Immature natural killer cell (primary cell): ENCODE data around the gene DEPDC4. TPM values are rescaled to one million over a fixed set of nuclear protein-coding genes. Genes with fewer than 3 reads are reported as not detected.
A peak's percentile ranks its signal among the peaks of the same experiment; 100 is the strongest.
"Not testable (repeated sequence)": the region's sequence is repeated elsewhere in the genome, so short reads cannot be mapped to it uniquely, and the experiment has no call there.

Experiments
- DNase-seq, 3 donors: peaks; one replicate each; pipeline ENCODE4 v3.0.0; 2022; ENCODE audit warnings: mixed read lengths in 1 of 3
- H3K27ac Mint-ChIP-seq, 6 donors: one replicate each; pipeline ENCODE4 v1.8.0; 2020; ENCODE audit warnings: mixed read lengths in 6 of 6, mild to moderate bottlenecking in 5 of 6, inconsistent platforms in 4 of 6, moderate library complexity in 3 of 6
- H3K27me3 Mint-ChIP-seq, 3 donors: one replicate each; pipeline ENCODE4 v1.8.0; 2020 to 2021; ENCODE audit warnings: low read depth in 3 of 3, mild to moderate bottlenecking in 3 of 3, mixed read lengths in 3 of 3, moderate library complexity in 3 of 3, inconsistent platforms in 1 of 3
- H3K36me3 Mint-ChIP-seq, 3 donors: one replicate each; pipeline ENCODE4 v1.8.0; 2020; ENCODE audit warnings: mixed read lengths in 3 of 3, inconsistent platforms in 2 of 3, mild to moderate bottlenecking in 2 of 3
- H3K4me1 Mint-ChIP-seq, 2 donors: one replicate each; pipeline ENCODE4 v1.8.0; 2020; ENCODE audit warnings: inconsistent platforms in 2 of 2, mild to moderate bottlenecking in 2 of 2, mixed read lengths in 2 of 2, moderate library complexity in 1 of 2
- H3K4me3 Mint-ChIP-seq, 5 donors: one replicate each; pipeline ENCODE4 v1.8.0; 2020; ENCODE audit warnings: mild to moderate bottlenecking in 5 of 5, mixed read lengths in 5 of 5, inconsistent platforms in 3 of 5, moderate library complexity in 3 of 5
- H3K9me3 Mint-ChIP-seq, 6 donors: one replicate each; pipeline ENCODE4 v1.8.0; 2020; ENCODE audit warnings: mild to moderate bottlenecking in 6 of 6, mixed read lengths in 6 of 6, inconsistent platforms in 4 of 6, moderate library complexity in 3 of 6
- polyA plus RNA-seq, 3 donors: library from polyadenylated mRNA; unstranded; fragments of 300-500 nt; fragmentation: Illumina TruSeq; gene quantifications; one replicate each; pipeline ENCODE4 v1.2.3, GENCODE V29; 2021

The DEPDC4 gene
- polyA plus RNA-seq = under 1 TPM in 1 of 3 donors, not detected in 2; 0.29 TPM

GRCh38 chr12:100266835-100267602, at the start of gene DEPDC4, which contains the start of gene SCYL2:
Gene DEPDC4 (minus strand): TSS chr12:100267079. CDS start chr12:100267076, 3 bp downstream.
Gene SCYL2 (plus strand): TSS chr12:100267177. CDS start chr12:100282971, 15,794 bp downstream.
- no peaks in the 10 kb centered on the region for H3K9me3 Mint-ChIP-seq
- peak; percentile 95 to 96 (median 96) for DNase-seq
- no peaks in the 10 kb centered on the region for H3K36me3 Mint-ChIP-seq
- H3K27ac Mint-ChIP-seq = peak within 1 kb of the TSS; percentile 93 to 100 (median 98)
- H3K4me3 Mint-ChIP-seq = peak within 1 kb of the TSS; percentile 97 to 100 (median 99)
- H3K27me3 Mint-ChIP-seq = peaks cover 4 to 7% (median 5%) of the 10 kb centered on the region in 3 donors
- H3K4me1 Mint-ChIP-seq = peaks cover 34 to 55% of the 10 kb centered on the region in 2 donors

GRCh38 chr12:100311317-100311716, 44.4 kb upstream of the DEPDC4 start:
- H3K4me3 Mint-ChIP-seq = no peak overlapping the region
- DNase-seq = no peak
- peaks cover 0 to 1% (median 0%) of the 10 kb centered on the region in 6 donors for H3K9me3 Mint-ChIP-seq
- no peaks in the 10 kb centered on the region for H3K27me3 Mint-ChIP-seq
- no peaks in the 10 kb centered on the region for H3K4me1 Mint-ChIP-seq
- peaks cover 15 to 29% (median 20%) of the 10 kb centered on the region in 3 donors for H3K36me3 Mint-ChIP-seq
- H3K27ac Mint-ChIP-seq = no peak overlapping the region

DNA sequence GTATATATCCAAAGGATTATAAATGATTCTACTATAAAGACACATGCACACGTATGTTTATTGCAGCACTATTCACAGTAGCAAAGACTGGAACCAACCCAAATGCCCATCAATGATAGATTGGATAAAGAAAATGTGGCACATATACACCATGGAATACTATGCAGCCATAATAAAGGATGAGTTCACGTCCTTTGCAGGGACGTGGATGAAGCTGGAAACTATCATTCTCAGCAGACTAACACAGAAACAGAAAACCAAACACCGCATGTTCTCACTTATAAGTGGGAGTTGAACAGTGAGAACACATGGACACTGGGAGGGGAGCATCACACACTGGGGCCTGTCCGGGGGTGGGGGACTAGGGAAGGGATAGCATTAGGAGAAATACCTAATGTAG, 41.3 kb upstream of the DEPDC4 start:
- not testable (repeated sequence) for H3K4me3 Mint-ChIP-seq, DNase-seq, H3K27ac Mint-ChIP-seq, H3K27me3 Mint-ChIP-seq, H3K9me3 Mint-ChIP-seq
- H3K36me3 Mint-ChIP-seq = peaks cover 27 to 36% (median 29%) of the 10 kb centered on the region in 3 donors
- peaks cover 19 to 21% of the 10 kb centered on the region in 2 donors for H3K4me1 Mint-ChIP-seq

GRCh38 chr12:100304334-100304733, 37.5 kb upstream of the DEPDC4 start:
- not testable (repeated sequence) for DNase-seq, H3K27me3 Mint-ChIP-seq, H3K9me3 Mint-ChIP-seq
- H3K4me3 Mint-ChIP-seq = peak overlapping the region; percentile 50 to 76 (median 67)
- H3K27ac Mint-ChIP-seq = peak overlapping the region; percentile 61 to 86 (median 76)
- H3K36me3 Mint-ChIP-seq = peaks cover 40 to 57% (median 55%) of the 10 kb centered on the region in 3 donors
- peaks cover 33 to 42% of the 10 kb centered on the region in 2 donors for H3K4me1 Mint-ChIP-seq

DNA sequence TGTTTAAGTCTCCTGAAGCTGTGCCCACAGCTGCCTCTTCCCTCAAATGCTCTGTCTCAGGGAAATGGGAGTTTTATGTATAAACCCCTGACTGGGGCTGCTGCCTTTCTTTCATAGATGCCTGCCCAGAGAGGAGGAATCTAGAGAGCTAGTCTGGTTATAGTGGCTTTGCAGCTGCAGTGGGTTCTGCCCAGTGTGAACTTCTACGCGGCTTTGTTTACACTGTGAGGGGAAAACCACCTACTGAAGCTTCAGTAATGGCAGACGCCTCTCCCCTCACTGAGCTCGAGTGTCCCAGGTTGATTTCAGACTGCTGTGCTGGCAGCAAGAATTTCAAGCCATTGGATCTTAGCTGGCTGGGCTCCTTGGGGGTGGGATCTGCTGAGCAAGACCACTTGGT, 37.0 kb upstream of the DEPDC4 start:
- Mint-ChIP-seq H3K27me3 (peaks cover 0 to 7% (median 1%) of the 10 kb centered on the region in 3 donors), H3K27ac (peak overlapping the region; percentile 61 to 86 (median 76)), H3K4me3 (peak overlapping the region; percentile 50 to 76 (median 67)), H3K9me3 (peaks cover 0 to 3% (median under 1%) of the 10 kb centered on the region in 6 donors), H3K4me1 (peaks cover 33 to 42% of the 10 kb centered on the region in 2 donors), H3K36me3 (peaks cover 42 to 62% (median 58%) of the 10 kb centered on the region in 3 donors)
- DNase-seq = peak; percentile 41 to 61 (median 56)

DNA sequence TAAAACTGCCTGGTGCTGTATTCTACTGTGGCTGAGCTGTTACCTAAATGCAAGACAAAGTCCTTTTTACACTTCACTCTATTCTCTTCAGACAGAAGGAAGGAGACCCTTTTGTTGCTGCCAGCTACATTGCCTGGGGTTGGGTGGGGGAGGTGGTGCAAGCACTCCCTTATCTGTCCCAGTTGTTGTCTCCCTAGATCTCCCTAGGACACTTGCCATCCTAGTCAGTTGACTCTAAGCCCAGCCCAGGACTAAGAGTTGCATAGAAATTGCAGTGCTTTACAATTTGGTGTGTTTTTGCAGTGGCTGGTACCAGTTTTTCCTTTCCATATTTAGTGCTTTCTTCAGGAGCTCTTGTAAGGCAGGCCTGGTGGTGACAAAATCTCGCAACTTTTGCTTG, 35.2 kb upstream of the DEPDC4 start:
- Mint-ChIP-seq H3K27me3 (peaks cover 0 to 7% (median 1%) of the 10 kb centered on the region in 3 donors), H3K4me3 (peak overlapping the region in 1 of 5 donors; percentile 8), H3K27ac (peak overlapping the region in 3 of 6 donors; percentile 9 to 54 (median 21)), H3K9me3 (peaks cover 0 to 3% (median under 1%) of the 10 kb centered on the region in 6 donors), H3K36me3 (peaks cover 42 to 63% (median 58%) of the 10 kb centered on the region in 3 donors), H3K4me1 (peaks cover 33 to 42% of the 10 kb centered on the region in 2 donors)
- no peak for DNase-seq

GRCh38 chr12:100295764-100296555, 29.1 kb upstream of the DEPDC4 start:
- no peak for DNase-seq
- no peak overlapping the region for H3K4me3 Mint-ChIP-seq
- peaks cover 0 to 1% (median 0%) of the 10 kb centered on the region in 3 donors for H3K27me3 Mint-ChIP-seq
- H3K9me3 Mint-ChIP-seq = no peaks in the 10 kb centered on the region
- no peaks in the 10 kb centered on the region for H3K4me1 Mint-ChIP-seq
- H3K27ac Mint-ChIP-seq = peak overlapping the region in 4 of 6 donors; percentile 1 to 63 (median 20)
- peaks cover 21 to 33% (median 28%) of the 10 kb centered on the region in 3 donors for H3K36me3 Mint-ChIP-seq

GRCh38 chr12:100294366-100294765, 27.5 kb upstream of the DEPDC4 start:
- H3K9me3 Mint-ChIP-seq, DNase-seq, H3K27ac Mint-ChIP-seq, H3K27me3 Mint-ChIP-seq, H3K4me1 Mint-ChIP-seq, H3K4me3 Mint-ChIP-seq: not testable (repeated sequence)
- peaks cover 7 to 19% (median 17%) of the 10 kb centered on the region in 3 donors for H3K36me3 Mint-ChIP-seq

- Mint-ChIP-seq H3K36me3 (peaks cover 3 to 14% (median 12%) of the 10 kb centered on the region in 3 donors), H3K27ac (no peak overlapping the region), H3K4me1 (no peaks in the 10 kb centered on the region), H3K27me3 (no peaks in the 10 kb centered on the region), H3K4me3 (no peak overlapping the region), H3K9me3 (no peaks in the 10 kb centered on the region)
- DNase-seq = no peak
Observed at GRCh38 chr12:100293017-100293416, 26.1 kb upstream of the DEPDC4 start.

- no peaks in the 10 kb centered on the region for H3K4me1 Mint-ChIP-seq
Observed at GRCh38 chr12:100290016-100290415, 23.1 kb upstream of the DEPDC4 start.

GRCh38 chr12:100289038-100289437, 22.2 kb upstream of the DEPDC4 start:
- Mint-ChIP-seq H3K27me3 (no peaks in the 10 kb centered on the region), H3K9me3 (no peaks in the 10 kb centered on the region), H3K36me3 (peaks cover 3 to 16% (median 14%) of the 10 kb centered on the region in 3 donors), H3K4me1 (no peaks in the 10 kb centered on the region), H3K4me3 (no peak overlapping the region), H3K27ac (no peak overlapping the region)
- no peak for DNase-seq

More at GRCh38 chr12:100290016-100290415, 23.1 kb upstream of the DEPDC4 start:
- Mint-ChIP-seq H3K9me3 (no peaks in the 10 kb centered on the region), H3K36me3 (peaks cover 3 to 15% (median 14%) of the 10 kb centered on the region in 3 donors), H3K4me3 (no peak overlapping the region), H3K27me3 (no peaks in the 10 kb centered on the region), H3K27ac (peak overlapping the region in 1 of 6 donors; percentile 16)
- no peak for DNase-seq

DNA sequence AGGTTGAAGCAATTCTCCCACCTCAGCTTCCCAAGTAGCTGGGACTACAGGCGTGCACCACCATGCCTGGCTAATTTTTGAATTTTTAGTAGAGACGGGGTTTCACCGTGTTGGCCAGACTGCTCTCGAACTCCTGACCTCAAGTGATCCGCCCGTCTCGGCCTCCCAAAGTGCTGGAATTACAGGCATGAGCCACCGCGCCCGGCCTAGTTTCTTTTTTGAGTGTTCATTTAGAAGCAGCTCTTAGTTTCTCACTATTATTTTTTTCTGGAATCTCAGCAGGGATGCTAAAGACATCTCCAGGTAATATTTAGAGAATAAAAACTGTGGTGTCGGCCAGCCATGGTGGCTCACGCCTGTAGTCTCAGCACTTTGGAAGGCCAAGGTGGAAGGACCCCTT, 17.7 kb upstream of the DEPDC4 start:
- not testable (repeated sequence) for H3K9me3 Mint-ChIP-seq, H3K27me3 Mint-ChIP-seq, H3K27ac Mint-ChIP-seq, H3K4me3 Mint-ChIP-seq, H3K36me3 Mint-ChIP-seq, DNase-seq
- H3K4me1 Mint-ChIP-seq = peaks cover 6 to 20% of the 10 kb centered on the region in 2 donors

- H3K9me3 Mint-ChIP-seq = no peaks in the 10 kb centered on the region
- H3K4me3 Mint-ChIP-seq = no peak overlapping the region
- H3K4me1 Mint-ChIP-seq = peaks cover 22 to 60% of the 10 kb centered on the region in 2 donors
- no peaks in the 10 kb centered on the region for H3K36me3 Mint-ChIP-seq
- peak overlapping the region in 2 of 6 donors; percentile 3 to 67 for H3K27ac Mint-ChIP-seq
- no peak for DNase-seq
- H3K27me3 Mint-ChIP-seq = no peaks in the 10 kb centered on the region
Observed at GRCh38 chr12:100279607-100280244, 12.8 kb upstream of the DEPDC4 start.
